D341Med (cell line): ENCODE measurements around the gene REM1.
"Not testable (repeated sequence)": the region's sequence is repeated elsewhere in the genome, so short reads cannot be mapped to it uniquely, and the experiment has no call there.

Experiments used
- DNase-seq: peaks from one replicate; pipeline ENCODE4 v3.0.0; 2012; ENCODE audit warnings: low spot score

REM1 gene

DNA sequence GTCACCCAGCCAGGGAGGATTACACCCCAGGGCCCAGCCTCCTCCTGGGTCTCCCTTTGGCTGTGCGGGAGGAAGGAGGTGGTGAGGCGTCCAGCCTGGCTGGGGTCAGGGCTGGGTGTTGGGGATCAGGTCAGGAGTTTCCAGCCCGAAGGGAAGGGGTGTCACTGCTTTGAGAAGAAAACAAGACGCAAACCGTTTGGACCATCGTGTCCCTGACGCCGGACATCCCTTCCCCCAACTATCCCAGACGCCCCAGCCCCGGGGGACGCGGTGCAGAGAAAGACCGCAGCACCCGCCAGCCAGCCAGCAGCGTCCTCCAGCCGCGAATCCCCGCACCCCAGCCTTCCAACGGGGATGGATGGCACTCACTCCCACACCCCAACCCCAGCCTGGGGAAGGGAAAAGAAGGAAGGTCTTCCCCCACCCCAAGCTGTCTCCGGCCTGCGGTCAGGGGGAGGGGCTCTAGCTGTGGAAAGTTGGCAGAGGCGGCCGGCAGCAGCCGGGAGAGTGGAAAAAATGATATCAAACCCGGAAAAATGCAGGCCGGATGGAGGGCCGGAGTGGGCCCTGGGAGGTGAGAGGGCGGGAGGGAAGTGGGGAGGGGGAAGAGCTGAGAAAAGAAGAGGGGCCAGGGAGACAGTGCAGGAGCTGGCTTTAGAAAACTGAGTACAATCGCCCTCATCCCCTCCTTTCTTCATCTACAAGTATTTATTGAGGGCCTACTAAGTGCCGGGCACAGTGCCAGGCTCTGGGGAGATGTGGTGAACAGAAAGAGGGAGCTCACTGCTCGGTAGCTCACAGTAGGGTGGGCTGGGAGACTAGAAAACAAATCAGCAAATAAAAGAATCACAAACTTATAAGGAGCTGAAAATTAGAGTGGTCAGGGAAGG lies 10.6 kb downstream of the REM1 start:
- no peak for DNase-seq

DNA sequence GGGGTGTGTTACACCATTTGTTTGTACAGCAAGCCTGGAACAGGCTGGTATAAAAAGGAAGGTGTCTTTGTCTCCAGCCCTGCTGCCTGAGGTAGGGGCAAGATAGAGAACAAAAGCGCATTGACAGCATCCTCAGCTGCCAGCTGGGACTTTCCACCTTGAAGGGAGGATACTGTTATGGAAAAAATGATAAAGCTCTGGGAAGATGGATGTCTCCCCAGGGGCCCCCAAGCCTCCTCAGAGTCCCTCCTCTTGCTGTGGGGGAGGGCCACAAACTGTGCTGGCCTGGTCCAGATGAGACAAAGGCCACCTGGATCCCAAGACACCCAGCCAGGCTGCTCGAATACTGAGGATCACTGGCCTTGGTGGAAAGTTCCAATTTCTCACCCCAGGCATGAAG lies 13.0 kb downstream of the REM1 start:
- no peak for DNase-seq

DNA sequence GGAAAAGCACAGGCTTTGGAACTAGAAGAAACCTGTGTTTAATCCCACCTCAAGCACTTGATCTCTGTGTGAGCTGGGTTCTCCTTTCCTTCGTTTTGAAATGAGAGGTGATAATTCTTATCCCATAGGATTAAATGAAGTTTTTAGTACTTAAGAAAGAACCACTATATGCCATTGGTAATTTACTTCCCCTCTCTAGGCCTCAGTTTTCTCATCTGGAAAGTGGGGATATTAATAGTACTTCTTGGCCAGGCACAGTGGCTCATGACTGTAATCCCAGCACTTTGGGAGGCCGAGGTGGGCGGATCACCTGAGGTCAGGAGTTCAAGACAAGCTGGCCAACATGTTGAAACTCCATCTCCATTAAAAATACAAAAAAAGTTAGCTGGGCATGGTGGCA lies 14.1 kb downstream of the REM1 start:
- no peak for DNase-seq

DNA sequence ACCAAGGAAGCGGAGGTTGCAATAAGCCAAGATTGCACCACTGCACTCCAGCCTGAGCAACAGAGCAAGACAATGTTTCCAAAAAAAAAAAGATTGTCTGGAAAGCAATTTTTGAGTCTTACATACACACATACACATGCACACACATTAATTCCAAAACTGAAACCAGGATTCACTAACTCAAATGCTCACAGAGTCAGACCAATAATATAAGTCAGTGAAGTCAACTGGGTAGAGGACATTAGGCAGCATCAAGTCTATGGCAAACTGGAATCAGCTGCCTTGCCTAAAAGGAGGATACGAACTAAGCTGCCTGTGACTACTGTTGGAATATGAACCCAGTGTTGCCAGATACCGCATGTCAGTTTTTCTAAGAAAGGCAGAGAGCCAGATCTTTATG lies 15.7 kb downstream of the REM1 start:
- no peak for DNase-seq

DNA sequence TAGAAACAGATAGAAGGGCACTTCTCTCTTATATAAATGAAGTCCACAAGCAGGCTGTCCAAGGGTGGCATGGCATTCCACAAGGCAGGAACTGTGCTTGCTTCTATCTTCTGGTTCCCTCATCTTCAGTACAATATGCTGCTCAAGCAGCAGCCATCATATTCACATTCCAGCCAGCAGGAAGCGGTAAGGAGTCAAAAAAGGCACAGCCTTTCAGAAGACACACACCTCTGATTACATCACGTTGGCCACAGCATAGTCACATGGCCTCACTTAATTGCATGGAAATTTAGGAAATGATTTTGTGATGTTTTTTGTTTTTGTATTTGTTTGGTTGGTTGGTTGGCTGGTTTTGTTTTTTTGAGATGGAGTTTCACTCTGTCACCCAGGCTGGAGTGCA lies 19.0 kb downstream of the REM1 start:
- peak; percentile 53 for DNase-seq

DNA sequence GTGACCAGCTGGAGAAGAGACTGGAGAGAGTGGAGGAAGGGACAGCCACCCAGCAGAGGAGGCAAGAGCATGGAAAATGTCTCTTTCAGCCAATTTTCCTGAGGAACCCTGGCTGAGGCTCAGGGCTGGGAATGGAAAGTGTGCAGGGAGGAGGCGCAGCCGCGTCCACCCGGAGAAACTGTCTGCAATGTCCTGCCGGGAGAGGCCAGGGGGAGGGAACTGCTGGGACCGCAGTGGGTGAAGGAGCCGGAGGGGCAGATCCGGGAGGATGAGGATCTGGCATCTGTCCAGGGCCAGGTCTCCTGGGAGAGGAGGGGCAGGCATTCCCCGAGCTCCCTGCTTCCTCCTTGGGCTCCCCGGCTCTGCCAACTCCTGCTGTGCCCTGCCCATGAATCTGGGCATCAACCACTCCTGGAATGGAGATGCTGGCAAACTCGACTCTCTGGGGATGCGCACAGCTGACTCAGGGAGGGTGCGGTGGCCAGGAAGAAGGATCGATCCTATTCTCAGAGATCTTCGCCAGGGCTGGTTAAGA lies 21.7 kb downstream of the REM1 start:
- peak; percentile 66 for DNase-seq

DNA sequence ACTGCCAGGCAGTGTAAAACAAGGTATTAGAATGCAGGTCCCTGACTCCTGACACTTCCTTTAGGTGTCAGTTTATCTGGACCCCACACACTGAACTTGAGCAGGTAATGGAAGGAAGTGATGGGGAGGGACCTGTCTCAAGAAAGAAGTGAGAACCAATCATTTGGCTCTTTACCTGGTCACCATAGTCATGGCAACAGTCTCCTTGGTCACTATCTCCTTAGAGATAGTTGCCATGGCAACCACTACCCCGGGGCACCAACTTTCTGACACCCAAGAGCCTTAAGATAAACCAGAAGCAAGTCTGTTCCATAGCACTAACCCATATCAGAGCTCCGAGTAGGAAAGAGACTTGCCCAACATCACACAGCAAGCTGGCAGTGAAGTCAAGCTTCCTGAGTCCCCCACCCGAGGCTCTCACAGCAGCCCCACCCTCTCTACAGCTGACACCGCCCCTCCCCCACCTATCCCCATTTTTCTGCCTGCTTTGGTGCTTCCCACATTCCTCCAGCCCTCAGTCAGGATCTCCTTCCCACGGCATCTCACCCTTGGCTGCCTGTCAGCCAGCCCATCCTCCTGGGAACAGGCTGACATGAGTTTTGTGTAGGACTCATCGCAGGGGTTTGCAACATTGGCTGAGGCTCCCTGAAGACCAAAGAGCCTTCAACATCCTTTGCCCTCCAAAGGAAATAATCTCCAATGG lies 22.9 kb downstream of the REM1 start:
- DNase-seq = no peak

DNA sequence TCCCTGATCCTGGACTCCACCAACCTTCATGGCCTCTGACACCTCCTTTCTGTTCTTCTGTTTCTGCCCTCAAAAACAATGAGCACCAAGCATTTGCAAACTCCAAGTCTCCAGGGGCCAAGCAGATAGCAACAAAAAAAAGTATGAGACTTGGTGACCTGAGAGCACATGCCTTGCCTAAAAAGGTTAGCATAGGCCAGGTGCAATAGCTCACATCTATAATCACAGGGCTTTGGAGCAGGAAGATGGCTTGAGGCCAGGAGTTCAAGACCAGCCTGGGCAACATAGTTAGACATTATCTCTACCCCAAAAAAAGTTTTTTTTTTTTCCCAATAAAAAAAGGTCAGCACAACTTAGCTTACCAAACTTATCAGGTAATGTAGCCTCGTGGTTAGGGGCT lies 25.4 kb downstream of the REM1 start:
- DNase-seq = no peak

DNA sequence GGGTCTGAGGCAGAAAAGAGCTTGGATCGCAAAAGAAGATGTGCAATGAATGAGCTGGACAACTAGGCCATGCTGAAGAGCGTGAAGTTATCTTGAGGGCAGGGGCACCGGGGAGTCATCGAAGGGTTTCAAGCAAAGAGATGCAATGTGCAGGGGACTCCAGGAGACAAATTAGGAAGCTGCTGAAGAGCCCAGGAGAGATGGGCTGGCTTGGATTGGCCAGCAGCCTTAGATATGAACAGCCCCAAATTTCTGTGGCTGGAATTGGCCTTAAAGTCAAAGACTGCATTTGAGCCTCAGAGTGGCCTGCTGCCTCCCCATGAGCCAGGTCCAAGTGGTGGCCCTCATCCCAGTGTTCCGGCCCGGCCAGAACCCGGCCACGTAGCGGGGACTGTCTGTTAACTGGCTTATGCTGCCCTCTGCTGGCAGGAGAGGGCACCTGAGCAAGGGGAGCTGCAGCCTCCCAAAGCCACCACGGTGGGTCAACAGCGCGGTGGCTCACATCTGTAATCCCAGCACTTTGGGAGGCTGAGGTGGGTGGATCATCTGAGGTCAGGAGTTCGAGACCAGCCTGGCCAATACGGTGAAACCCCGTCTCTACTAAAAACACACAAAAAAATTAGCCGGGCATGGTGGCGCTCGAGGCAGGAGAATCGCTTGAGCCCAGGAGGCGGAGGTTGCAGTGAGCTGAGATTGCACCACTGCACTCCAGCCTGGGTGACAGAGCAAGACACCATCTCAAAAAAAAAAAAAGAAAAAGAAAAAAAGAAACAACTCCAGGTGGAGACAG lies 28.0 kb downstream of the REM1 start:
- DNase-seq = peak; percentile 90

DNA sequence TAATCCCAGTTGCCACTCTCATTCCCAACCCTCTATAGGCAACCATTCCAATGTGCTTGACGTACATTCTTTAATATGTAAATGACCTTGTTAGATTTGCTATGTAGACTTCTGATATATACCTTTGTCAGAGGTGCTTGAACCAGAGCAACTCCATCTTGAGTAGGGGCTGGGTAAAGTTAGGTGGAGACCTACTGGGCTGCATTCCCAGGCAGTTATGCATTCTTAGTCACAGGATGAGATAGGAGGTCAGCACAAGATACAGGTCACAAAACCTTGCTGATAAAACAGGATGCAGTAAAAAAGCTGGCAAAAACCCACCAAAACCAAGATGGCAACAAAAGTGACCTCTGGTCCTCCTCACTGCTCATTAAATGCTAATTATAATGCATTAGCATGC lies 30.8 kb downstream of the REM1 start:
- no peak for DNase-seq

DNA sequence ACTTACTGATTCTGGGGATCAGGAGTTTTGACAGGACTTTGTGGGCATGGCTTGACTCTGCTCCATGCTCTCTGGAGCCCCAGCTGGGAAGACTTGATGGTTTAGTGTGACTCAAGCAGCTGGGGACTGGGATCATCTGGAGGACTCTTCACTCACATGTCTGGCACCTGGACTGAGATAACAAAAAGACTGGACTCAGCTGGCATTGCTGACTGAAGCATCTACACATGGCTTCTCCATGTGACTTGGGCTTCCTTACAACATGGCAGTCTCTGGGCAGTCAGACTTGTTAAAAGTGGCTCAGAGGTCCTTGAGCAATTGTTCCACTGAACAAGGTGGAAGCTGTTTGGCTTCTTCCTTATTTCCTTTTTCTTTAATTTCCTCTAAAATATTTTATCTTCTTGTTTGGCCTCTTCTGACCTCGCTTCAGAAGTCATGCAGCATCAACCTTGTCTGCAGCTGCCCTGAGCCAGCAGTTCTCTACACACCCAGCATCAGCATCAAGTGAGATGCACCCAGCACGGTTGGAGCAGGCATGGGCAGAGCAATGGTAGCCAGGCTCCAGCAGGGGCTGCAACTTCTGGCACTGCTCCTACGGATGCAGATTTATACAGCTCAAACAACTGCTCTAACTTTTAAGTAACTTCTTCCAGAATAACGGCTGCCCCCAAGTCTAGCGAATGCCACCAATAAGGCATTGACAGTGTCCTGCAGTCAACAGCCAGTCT lies 33.6 kb downstream of the REM1 start:
- no peak for DNase-seq

DNA sequence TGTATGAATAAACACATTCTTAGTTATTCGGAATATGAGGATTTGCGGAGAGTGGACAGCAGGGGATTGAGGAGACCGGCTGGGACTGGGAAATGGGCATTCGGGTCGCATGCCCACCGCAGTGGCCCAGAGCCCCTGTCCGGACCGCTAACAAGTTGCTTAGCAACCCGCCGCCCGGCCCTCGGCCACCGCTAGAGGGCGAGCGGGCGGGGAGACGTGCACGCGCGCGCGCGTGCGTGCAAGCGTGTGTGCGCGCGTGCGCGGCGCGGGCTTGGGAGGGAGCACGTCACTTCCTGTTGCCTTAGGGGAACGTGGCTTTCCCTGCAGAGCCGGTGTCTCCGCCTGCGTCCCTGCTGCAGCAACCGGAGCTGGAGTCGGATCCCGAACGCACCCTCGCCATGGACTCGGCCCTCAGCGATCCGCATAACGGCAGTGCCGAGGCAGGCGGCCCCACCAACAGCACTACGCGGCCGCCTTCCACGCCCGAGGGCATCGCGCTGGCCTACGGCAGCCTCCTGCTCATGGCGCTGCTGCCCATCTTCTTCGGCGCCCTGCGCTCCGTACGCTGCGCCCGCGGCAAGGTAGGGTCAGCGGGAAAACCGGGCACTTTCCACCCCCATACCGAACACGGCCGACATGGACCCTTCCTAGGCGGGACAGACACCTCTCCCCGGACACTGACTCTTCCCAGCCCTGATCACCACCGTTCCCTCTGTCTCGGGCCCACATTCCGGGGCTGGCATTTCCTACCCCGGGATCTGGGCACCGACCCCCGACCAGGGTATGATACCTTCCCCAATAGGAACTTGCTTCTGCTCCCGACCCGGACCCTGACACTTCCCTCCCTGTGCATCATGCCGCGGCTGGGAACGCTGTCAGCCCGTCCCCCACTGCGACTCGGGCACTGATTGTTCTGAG lies 39.3 kb downstream of the REM1 start, which contains the start of gene HM13:
TSS of gene HM13 (plus strand) at position 289 of the 918 bp plus-strand sequence. CDS start at position 399, 110 bp downstream.
- peak; percentile 98 for DNase-seq

DNA sequence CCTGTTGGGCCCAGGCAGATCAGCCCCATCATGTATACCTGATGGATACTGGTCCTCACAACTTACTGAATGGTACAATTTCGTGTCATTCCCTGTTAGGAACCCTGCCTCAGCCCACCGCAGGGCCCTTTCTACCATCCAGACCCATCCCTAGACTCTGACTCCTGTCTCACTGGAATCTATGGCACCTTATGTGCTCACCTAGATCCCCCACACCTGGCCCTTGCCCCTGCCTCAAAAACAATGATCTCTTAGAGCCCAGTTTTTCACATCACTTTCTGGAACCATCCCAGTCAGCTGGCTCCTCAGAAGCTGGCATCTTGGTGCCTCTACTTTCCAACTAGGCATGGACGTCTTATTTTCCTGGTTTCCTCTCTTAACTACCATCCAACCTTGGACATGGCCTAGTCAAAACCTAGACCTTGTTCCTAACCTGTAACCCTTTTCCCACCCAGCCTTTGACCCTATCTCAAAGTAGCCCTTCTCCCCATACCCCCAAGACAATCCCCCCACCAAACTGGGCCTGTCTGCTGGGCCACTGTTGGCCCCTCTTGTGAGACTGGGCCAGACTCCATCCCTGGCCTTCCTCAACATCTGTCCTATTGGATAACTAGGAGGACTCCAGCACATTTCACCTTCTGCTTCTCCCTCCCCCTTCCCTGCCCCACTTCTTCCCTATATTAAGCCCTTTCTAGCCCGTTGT lies 40.1 kb downstream of the REM1 start:
- DNase-seq = peak; percentile 11

DNA sequence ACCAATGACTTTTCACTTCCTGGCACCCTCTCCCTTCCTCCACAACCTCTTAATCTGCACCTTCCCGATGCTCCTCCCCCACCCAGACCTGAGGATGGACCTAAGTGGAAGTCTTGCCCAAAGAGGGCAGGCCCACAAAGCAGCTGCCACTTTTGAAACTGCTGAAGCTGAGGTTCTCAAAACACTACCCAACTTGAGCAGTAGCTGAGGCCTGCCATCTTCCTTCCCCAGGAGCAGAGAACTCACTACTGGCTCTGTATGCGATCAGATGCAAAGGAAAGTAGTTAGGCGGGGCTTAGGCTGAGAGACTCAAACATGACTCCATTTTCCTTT lies 40.7 kb downstream of the REM1 start:
- DNase-seq = no peak

DNA sequence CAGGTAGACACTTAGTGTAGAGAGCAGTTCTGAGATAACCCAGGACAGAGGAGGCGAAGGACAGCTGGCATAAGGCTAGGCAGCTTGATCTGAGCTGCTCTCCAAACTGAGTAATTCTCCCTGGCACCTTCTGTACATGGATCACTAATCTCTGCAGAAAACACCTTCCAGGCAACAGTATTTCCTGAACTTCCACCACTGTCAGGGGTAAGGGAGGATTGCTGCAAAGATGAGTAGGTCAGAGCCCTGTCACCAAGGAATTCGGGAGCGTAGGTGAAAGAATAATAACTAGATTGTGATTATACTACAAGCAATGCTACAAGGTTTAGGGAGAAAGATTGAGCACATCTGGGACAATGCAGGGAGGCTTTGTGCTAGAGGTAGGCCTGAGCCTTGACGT lies 41.1 kb downstream of the REM1 start:
- no peak for DNase-seq

DNA sequence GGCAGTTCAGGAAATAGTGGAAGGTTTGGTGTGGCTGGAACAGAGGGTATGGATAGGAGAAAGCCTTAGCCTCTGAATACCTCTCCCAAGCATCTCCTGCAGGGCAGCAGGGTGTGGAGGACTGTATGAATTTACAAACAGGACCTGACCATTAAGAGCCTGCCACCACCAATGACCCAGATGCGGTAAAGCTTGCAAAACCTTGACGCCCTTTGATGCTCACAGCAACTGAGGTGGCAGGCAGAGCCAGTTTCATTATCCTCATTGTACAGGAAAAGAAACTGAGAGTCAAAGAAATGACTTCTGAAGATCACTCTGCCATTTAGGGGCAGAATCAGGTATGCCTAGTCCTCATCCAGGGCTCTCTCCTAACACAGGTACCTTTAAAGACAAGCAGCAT lies 41.6 kb downstream of the REM1 start:
- no peak for DNase-seq

DNA sequence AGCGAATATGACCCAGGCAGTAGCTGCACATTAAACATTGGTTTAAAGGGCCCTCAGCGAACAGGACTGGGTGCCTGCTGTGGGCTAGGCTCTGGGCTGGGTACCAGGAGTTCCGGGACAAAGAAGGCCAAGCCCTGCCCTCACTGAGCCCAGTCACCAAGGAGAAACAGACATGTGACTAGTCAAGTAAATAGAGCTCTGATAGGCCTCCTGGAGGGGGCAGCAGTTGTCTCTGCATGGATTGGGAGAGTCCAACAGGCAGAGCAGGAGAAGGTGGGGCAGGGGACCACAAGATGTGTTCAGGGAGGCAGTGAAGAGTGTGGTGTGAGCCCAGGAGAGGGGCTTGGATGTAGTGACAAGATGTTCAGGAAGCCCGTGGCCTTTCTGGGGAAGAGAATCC lies 42.3 kb downstream of the REM1 start:
- DNase-seq = peak; percentile 71

DNA sequence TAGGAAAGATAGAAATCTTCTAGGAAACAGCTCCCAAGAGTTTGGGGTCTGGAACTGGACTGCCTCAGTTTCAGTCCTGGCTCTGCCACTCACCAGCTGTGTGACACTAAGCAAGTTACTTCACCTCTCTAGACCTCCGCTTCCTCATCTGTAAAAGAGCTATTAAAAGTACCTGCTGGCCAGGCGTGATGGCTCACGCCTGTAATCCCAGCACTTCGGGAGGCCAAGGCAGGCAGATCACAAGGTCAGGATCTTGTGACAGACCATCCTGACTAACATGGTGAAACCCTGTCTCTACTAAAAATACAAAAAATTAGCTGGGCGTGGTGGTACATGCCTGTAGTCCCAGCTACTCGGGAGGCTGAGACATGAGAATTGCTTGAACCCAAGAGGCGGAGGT lies 46.2 kb downstream of the REM1 start:
- DNase-seq = not testable (repeated sequence)

DNA sequence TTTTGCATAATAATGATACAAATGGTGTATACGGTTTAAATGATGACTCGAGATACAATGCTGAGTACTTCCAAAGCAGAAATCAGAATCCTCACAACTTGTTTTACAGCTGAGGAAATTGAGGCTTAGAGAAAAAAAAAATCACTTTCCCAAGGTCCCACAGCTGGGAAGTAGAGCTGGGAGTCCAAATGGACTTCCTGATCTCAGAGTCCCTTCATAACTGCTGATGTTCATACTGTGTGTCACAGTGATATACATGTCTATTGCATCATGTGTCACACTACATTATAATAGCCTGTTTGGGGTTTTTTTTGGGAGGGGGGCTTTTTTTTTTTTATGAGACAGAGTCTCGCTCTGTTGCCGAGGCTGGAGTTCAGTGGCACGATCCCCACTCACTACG lies 47.6 kb downstream of the REM1 start:
- DNase-seq = no peak
